Thyroid gland (tissue), 4 donors: Measurements from ENCODE around the gene PARVB. TPM values are rescaled to one million over a fixed set of nuclear protein-coding genes. Genes with fewer than 3 reads are reported as not detected.

Experiments
- DNase-seq, 2 donors: peaks; one replicate each; pipeline ENCODE4 v3.0.0-alpha.2; 2019
- H3K27ac ChIP-seq, 3 donors: fragments of 200-600 bp; sonication (generic); 1 replicate in 2 of 3; 2 replicates in 1 of 3; pipeline ENCODE4 v1.5.1; 2016 to 2019; ENCODE audit warnings: mild to moderate bottlenecking in 1 of 3, moderate library complexity in 1 of 3
- H3K27me3 ChIP-seq: fragments of 200-600 bp; sonication (generic); one replicate; pipeline ENCODE4 v1.5.1; 2019
- H3K36me3 ChIP-seq, 2 donors: fragments of 200-600 bp; sonication (generic); one replicate each; pipeline ENCODE4 v1.5.1; 2016 to 2019
- H3K4me1 ChIP-seq, 2 donors: fragments of 200-600 bp; sonication (generic); one replicate each; pipeline ENCODE4 v1.5.1; 2017 to 2019
- H3K4me3 ChIP-seq, 3 donors: fragments of 200-600 bp; sonication (generic); replicated peaks in 1 of 3; 1 replicate in 2 of 3; 2 replicates in 1 of 3; pipeline ENCODE4 v1.5.1; 2016; ENCODE audit warnings: mild to moderate bottlenecking in 1 of 3
- H3K9me3 ChIP-seq: fragments of 200-600 bp; sonication (generic); one replicate; pipeline ENCODE4 v1.5.1; 2017
- POLR2A ChIP-seq, 2 donors: fragments of 450-650 bp; IDR thresholded peaks; one replicate each; pipeline ENCODE4 v1.6.1; 2017; ENCODE audit warnings: antibody characterized with exemption in 2 of 2, mild to moderate bottlenecking in 2 of 2, moderate library complexity in 1 of 2
- WGBS, 2 donors: methylation state at CpG; one replicate each; pipeline ENCODE4 v1.1.5; 2017; 5-methylcytosine and 5-hydroxymethylcytosine counted together
- intact Hi-C: fragments of 100-400 bp; cut with DNase I; formaldehyde crosslinking; loops from one replicate; pipeline ENCODE4 v1.15.1; 2023
- total RNA-seq, 4 donors: library from RNA; depleted of rRNA; stranded (reverse); fragments of >200 nt; gene quantifications; one replicate each; pipeline ENCODE4 v1.2.3, GENCODE V29; 2016
- TF ChIP-seq, protein P1 (sequence below), 6 experiments: fragments of 200-600 bp in 3 of 6; fragments of 450-650 bp in 3 of 6; sonication (generic) in 3 of 6; IDR thresholded peaks; one replicate each; pipeline ENCODE4 v1.5.1; 2016 to 2019; ENCODE audit warnings: antibody characterized with exemption in 6 of 6, mild to moderate bottlenecking in 2 of 6, inconsistent platforms in 1 of 6, moderate library complexity in 1 of 6

Gene PARVB
- total RNA-seq, 4 donors from 2014 or later = 6.7 to 34.9 (median 11.0) TPM

DNA sequence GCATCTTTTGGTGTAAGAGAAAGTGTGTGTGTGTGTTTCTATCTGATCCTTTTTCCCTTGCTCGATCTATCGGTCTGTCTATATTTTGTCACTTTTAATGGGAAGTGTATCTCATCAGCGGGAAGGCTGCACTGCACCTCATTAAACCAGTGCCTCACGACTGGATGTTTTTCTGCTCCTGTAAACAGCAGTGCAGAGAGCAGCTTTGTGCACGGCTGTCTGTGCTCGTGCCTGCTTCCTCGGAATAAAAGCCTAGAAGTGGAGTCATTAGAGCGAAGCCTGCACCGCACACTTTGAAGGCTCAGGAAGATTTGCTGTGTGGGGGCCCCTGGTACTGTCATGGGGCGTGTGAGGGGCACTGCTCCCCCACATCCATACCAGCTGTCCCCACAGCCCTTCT is 129.6 kb downstream of the PARVB start:
- Histone ChIP-seq H3K27ac (no peak overlapping the region), H3K4me3 (no peak overlapping the region), H3K36me3 (no peaks in the 10 kb centered on the region), H3K9me3 (no peaks in the 10 kb centered on the region), H3K4me1 (peaks cover 8 to 13% of the 10 kb centered on the region in 2 donors), H3K27me3 (no peaks in the 10 kb centered on the region)
- 39% methylated on average over 10 of the region's 10 CpGs for WGBS, 2 donors
- TF ChIP-seq POLR2A (IDR thresholded peaks at IDR 0.05) = no peak
- TF ChIP-seq, protein P1, sequence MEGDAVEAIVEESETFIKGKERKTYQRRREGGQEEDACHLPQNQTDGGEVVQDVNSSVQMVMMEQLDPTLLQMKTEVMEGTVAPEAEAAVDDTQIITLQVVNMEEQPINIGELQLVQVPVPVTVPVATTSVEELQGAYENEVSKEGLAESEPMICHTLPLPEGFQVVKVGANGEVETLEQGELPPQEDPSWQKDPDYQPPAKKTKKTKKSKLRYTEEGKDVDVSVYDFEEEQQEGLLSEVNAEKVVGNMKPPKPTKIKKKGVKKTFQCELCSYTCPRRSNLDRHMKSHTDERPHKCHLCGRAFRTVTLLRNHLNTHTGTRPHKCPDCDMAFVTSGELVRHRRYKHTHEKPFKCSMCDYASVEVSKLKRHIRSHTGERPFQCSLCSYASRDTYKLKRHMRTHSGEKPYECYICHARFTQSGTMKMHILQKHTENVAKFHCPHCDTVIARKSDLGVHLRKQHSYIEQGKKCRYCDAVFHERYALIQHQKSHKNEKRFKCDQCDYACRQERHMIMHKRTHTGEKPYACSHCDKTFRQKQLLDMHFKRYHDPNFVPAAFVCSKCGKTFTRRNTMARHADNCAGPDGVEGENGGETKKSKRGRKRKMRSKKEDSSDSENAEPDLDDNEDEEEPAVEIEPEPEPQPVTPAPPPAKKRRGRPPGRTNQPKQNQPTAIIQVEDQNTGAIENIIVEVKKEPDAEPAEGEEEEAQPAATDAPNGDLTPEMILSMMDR (IDR thresholded peaks at IDR 0.05) = no peak
- DNase-seq = peak in 1 of 2 donors; percentile 15
- intact Hi-C loops = no loop called here

- Histone ChIP-seq H3K4me3 (no peak overlapping the region), H3K27me3 (no peaks in the 10 kb centered on the region), H3K4me1 (peaks cover 12 to 20% of the 10 kb centered on the region in 2 donors), H3K27ac (no peak overlapping the region), H3K9me3 (no peaks in the 10 kb centered on the region), H3K36me3 (no peaks in the 10 kb centered on the region)
- intact Hi-C loops = no loop called here
- DNase-seq = no peak
- TF ChIP-seq, protein P1 (IDR thresholded peaks at IDR 0.05) = no peak
- no peak for TF ChIP-seq POLR2A (IDR thresholded peaks at IDR 0.05)
- whole genome bisulfite sequencing, 2 donors = 79 to 100% methylated on average over 2 of the region's 2 CpGs
Observed at GRCh38 chr22:44154436-44154942, 130.4 kb downstream of the PARVB start.

GRCh38 chr22:44155115-44155514 is 131.0 kb downstream of the PARVB start:
- TF ChIP-seq, protein P1 (IDR thresholded peaks at IDR 0.05) = no peak
- no peak for TF ChIP-seq POLR2A (IDR thresholded peaks at IDR 0.05)
- intact Hi-C loops = no loop called here
- H3K9me3 ChIP-seq = no peaks in the 10 kb centered on the region
- no peak overlapping the region for H3K4me3 ChIP-seq
- peaks cover 12 to 23% of the 10 kb centered on the region in 2 donors for H3K4me1 ChIP-seq
- no peaks in the 10 kb centered on the region for H3K27me3 ChIP-seq
- WGBS, 2 donors = 81 to 92% methylated on average over 11 to 14 of the region's 14 CpGs
- H3K36me3 ChIP-seq = no peaks in the 10 kb centered on the region
- H3K27ac ChIP-seq = no peak overlapping the region
- DNase-seq = no peak

GRCh38 chr22:44157916-44158618 is 134.0 kb downstream of the PARVB start:
- 77% methylated on average over 13 of the region's 13 CpGs for WGBS, 2 donors
- no peak overlapping the region for H3K4me3 ChIP-seq
- H3K9me3 ChIP-seq = no peaks in the 10 kb centered on the region
- DNase-seq = no peak
- H3K27ac ChIP-seq = no peak overlapping the region
- H3K27me3 ChIP-seq = no peaks in the 10 kb centered on the region
- peaks cover 12 to 19% of the 10 kb centered on the region in 2 donors for H3K4me1 ChIP-seq
- intact Hi-C loops = no loop called here
- no peaks in the 10 kb centered on the region for H3K36me3 ChIP-seq
- TF ChIP-seq, protein P1 (IDR thresholded peaks at IDR 0.05) = no peak
- TF ChIP-seq POLR2A (IDR thresholded peaks at IDR 0.05) = no peak

GRCh38 chr22:44158816-44159215 is 134.7 kb downstream of the PARVB start:
- Histone ChIP-seq H3K27me3 (no peaks in the 10 kb centered on the region), H3K4me3 (no peak overlapping the region), H3K36me3 (no peaks in the 10 kb centered on the region), H3K4me1 (peaks cover 17 to 25% of the 10 kb centered on the region in 2 donors), H3K9me3 (no peaks in the 10 kb centered on the region), H3K27ac (no peak overlapping the region)
- 61 to 80% methylated on average over 8 of the region's 8 CpGs for WGBS, 2 donors
- no peak for DNase-seq
- TF ChIP-seq, protein P1 (IDR thresholded peaks at IDR 0.05) = no peak
- TF ChIP-seq POLR2A (IDR thresholded peaks at IDR 0.05) = no peak
- intact Hi-C loops = no loop called here
